ENCODE results near the gene RHOA. TPM values are rescaled to one million over a fixed set of nuclear protein-coding genes. Genes with fewer than 3 reads are reported as not detected.

The RHOA gene
- total and polyA plus RNA-seq, 2 of the 13 experiments (the other 11 are each of a cell fraction or from before 2014, with no cell fraction given), result 131 to 177 TPM

DNA sequence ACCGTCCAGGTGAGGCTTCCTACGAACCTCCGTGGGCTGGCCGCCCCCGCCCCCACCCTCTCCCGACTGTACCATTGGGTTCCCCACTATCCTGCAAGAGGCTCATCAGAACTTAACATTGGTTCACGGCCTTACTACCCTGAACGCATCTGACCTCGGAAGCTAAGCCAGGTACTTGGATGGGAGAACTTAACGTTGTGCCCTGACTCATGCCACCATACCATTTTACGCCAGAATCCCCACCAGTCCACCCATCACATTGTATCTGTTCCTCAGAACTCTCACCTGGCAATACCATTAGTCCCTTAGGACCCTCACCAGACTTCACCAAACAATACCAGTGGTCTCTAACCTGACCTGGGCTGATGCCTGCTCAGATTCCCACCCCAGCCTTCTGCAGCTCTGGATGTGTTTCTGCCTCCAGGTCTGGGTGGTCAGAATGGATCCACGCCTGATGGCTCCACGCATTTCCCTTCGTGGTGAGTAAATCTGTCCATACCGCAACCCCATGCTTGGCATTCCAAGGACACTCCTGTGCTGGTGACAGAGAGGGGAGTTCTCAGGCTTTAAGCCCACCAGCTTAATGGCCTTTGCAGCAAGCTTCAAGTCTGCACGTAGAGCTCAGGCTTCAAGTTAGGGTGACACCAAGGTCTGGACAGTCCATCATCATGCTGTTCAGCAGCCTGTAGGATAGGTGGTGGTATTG is 1.0 kb upstream of the RHOA start (continued):
- TF ChIP-seq, protein P1, sequence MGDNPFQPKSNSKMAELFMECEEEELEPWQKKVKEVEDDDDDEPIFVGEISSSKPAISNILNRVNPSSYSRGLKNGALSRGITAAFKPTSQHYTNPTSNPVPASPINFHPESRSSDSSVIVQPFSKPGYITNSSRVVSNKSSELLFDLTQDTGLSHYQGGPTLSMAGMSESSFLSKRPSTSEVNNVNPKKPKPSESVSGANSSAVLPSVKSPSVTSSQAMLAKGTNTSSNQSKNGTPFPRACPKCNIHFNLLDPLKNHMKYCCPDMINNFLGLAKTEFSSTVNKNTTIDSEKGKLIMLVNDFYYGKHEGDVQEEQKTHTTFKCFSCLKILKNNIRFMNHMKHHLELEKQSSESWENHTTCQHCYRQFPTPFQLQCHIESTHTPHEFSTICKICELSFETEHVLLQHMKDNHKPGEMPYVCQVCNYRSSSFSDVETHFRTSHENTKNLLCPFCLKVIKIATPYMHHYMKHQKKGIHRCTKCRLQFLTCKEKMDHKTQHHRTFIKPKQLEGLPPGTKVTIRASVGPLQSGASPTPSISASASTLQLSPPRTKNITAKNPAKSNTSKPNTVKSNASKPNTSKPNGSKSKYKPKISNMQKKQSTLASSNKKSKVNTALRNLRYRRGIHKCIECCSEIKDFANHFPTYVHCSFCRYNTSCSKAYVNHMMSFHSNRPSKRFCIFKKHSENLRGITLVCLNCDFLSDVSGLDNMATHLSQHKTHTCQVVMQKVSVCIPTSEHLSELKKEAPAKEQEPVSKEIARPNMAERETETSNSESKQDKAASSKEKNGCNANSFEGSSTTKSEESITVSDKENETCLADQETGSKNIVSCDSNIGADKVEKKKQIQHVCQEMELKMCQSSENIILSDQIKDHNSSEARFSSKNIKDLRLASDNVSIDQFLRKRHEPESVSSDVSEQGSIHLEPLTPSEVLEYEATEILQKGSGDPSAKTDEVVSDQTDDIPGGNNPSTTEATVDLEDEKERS (CRISPR knock-in tag; IDR thresholded peaks at IDR 0.05), result no peak
- TF ChIP-seq ZNF629 (CRISPR knock-in tag; conservative IDR thresholded peaks at IDR 0.05) (no peak), MTA3 (CRISPR knock-in tag; IDR thresholded peaks at IDR 0.05) (no peak), REL (CRISPR knock-in tag; conservative IDR thresholded peaks at IDR 0.05) (peak; percentile 54), MLXIP (CRISPR knock-in tag; IDR thresholded peaks at IDR 0.05; ENCODE audit: borderline replicate concordance) (no peak), ZNF672 (CRISPR knock-in tag; IDR thresholded peaks at IDR 0.05) (0 out of 2 replicates have a peak, but pooled peaks have one; percentile 25), MAFG (CRISPR knock-in tag; IDR thresholded peaks at IDR 0.05) (no peak), SNAPC2 (CRISPR knock-in tag; IDR thresholded peaks at IDR 0.05) (no peak), SMARCE1 (IDR thresholded peaks at IDR 0.05; ENCODE audit: borderline replicate concordance) (no peak), KLF15 (CRISPR knock-in tag; IDR thresholded peaks at IDR 0.05; ENCODE audit: borderline replicate concordance) (peak; percentile 37; the same call in 1 of the 2 replicates), ZEB1 (IDR thresholded peaks at IDR 0.05; ENCODE audit: insufficient replicate concordance, low read depth) (no peak), ZNF639 (CRISPR knock-in tag; conservative IDR thresholded peaks at IDR 0.05) (no peak), PHF21A (CRISPR knock-in tag; IDR thresholded peaks at IDR 0.05) (no peak), NPAS2 (CRISPR knock-in tag; IDR thresholded peaks at IDR 0.05; ENCODE audit: borderline replicate concordance) (no peak), ZNF788 (CRISPR knock-in tag; IDR thresholded peaks at IDR 0.05; ENCODE audit: borderline replicate concordance) (no peak), ZNF547 (CRISPR knock-in tag; IDR thresholded peaks at IDR 0.05) (0 out of 2 replicates have a peak, but pooled peaks have one; percentile 33), ZNF770 (CRISPR knock-in tag; IDR thresholded peaks at IDR 0.05) (no peak)
- TF ChIP-seq, protein P2, sequence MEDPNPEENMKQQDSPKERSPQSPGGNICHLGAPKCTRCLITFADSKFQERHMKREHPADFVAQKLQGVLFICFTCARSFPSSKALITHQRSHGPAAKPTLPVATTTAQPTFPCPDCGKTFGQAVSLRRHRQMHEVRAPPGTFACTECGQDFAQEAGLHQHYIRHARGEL (CRISPR knock-in tag; IDR thresholded peaks at IDR 0.05), result no peak
- TF ChIP-seq, protein P3, sequence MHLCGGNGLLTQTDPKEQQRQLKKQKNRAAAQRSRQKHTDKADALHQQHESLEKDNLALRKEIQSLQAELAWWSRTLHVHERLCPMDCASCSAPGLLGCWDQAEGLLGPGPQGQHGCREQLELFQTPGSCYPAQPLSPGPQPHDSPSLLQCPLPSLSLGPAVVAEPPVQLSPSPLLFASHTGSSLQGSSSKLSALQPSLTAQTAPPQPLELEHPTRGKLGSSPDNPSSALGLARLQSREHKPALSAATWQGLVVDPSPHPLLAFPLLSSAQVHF (CRISPR knock-in tag; IDR thresholded peaks at IDR 0.05), result no peak
